ENCODE data around the gene GSTT2B. TPM values are rescaled to one million over a fixed set of nuclear protein-coding genes. Genes with fewer than 3 reads are reported as not detected.
"Not testable (repeated sequence)": the region's sequence is repeated elsewhere in the genome, so short reads cannot be mapped to it uniquely, and the experiment has no call there.

Gene GSTT2B
- polyA plus RNA-seq (2012; ENCODE audit: insufficient read depth, insufficient read length, low read depth), result 60.1 TPM

GRCh38 chr22:23961084-23961771 is at the start of gene GSTT2B:
GSTT2B (minus strand) TSS chr22:23961195; CDS start chr22:23961131, 64 bp downstream.
- not testable (repeated sequence) for H3K36me3 ChIP-seq, H3K4me1 ChIP-seq, DNase-seq, H3K9me3 ChIP-seq, H3K27me3 ChIP-seq
- H3K4me3 ChIP-seq (ENCODE audit: low read depth, low read length), result peak within 1 kb of the TSS; percentile 44

GRCh38 chr22:24010018-24010391 is 49.0 kb upstream of the GSTT2B start:
- no peaks in the 10 kb centered on the region for H3K27me3 ChIP-seq
- no peak for TF ChIP-seq CTCF (IDR thresholded peaks at IDR 0.05; ENCODE audit: low read depth, low read length)

GRCh38 chr22:24009227-24010017 is 48.4 kb upstream of the GSTT2B start:
- DNase-seq, result no peak
- no peak for TF ChIP-seq CTCF (IDR thresholded peaks at IDR 0.05; ENCODE audit: low read depth, low read length)
- H3K9me3 ChIP-seq, result no peaks in the 10 kb centered on the region
- no peaks in the 10 kb centered on the region for H3K4me1 ChIP-seq
- H3K27me3 ChIP-seq, result no peaks in the 10 kb centered on the region
- no peak overlapping the region for H3K4me3 ChIP-seq (ENCODE audit: low read depth, low read length)
- no peaks in the 10 kb centered on the region for H3K36me3 ChIP-seq

More at GRCh38 chr22:24010018-24010391, 49.0 kb upstream of the GSTT2B start:
- Histone ChIP-seq H3K36me3 (no peaks in the 10 kb centered on the region), H3K9me3 (no peaks in the 10 kb centered on the region), H3K4me3 (ENCODE audit: low read depth, low read length) (no peak overlapping the region), H3K4me1 (no peaks in the 10 kb centered on the region)
- no peak for DNase-seq

- no peak for TF ChIP-seq CTCF (IDR thresholded peaks at IDR 0.05; ENCODE audit: low read depth, low read length)
- no peaks in the 10 kb centered on the region for H3K27me3 ChIP-seq
- no peaks in the 10 kb centered on the region for H3K9me3 ChIP-seq
- H3K36me3 ChIP-seq, result no peaks in the 10 kb centered on the region
- no peak for DNase-seq
- no peak overlapping the region for H3K4me3 ChIP-seq (ENCODE audit: low read depth, low read length)
- H3K4me1 ChIP-seq, result no peaks in the 10 kb centered on the region
These were observed 47.6 kb upstream of the GSTT2B start for GRCh38 chr22:24008381-24009226.

GRCh38 chr22:24008022-24008283 is 47.0 kb upstream of the GSTT2B start:
- Histone ChIP-seq H3K27me3 (no peaks in the 10 kb centered on the region), H3K4me1 (no peaks in the 10 kb centered on the region), H3K36me3 (no peaks in the 10 kb centered on the region), H3K4me3 (ENCODE audit: low read depth, low read length) (no peak overlapping the region), H3K9me3 (no peaks in the 10 kb centered on the region)
- DNase-seq, result no peak
- no peak for TF ChIP-seq CTCF (IDR thresholded peaks at IDR 0.05; ENCODE audit: low read depth, low read length)

GRCh38 chr22:24007253-24008021 is 46.4 kb upstream of the GSTT2B start:
- H3K27me3 ChIP-seq, result no peaks in the 10 kb centered on the region
- DNase-seq, result no peak
- no peaks in the 10 kb centered on the region for H3K36me3 ChIP-seq
- H3K4me1 ChIP-seq, result no peaks in the 10 kb centered on the region
- no peak for TF ChIP-seq CTCF (IDR thresholded peaks at IDR 0.05; ENCODE audit: low read depth, low read length)
- no peak overlapping the region for H3K4me3 ChIP-seq (ENCODE audit: low read depth, low read length)
- no peaks in the 10 kb centered on the region for H3K9me3 ChIP-seq
